ENCODE measurements around the gene PDLIM1. TPM values are rescaled to one million over a fixed set of nuclear protein-coding genes. Genes with fewer than 3 reads are reported as not detected.

Gene PDLIM1
- total and polyA plus RNA-seq, 10 of the 15 experiments (the other 5 are each of a cell fraction or from before 2014, with no cell fraction given) = 95.7 to 714 (median 309) TPM

DNA sequence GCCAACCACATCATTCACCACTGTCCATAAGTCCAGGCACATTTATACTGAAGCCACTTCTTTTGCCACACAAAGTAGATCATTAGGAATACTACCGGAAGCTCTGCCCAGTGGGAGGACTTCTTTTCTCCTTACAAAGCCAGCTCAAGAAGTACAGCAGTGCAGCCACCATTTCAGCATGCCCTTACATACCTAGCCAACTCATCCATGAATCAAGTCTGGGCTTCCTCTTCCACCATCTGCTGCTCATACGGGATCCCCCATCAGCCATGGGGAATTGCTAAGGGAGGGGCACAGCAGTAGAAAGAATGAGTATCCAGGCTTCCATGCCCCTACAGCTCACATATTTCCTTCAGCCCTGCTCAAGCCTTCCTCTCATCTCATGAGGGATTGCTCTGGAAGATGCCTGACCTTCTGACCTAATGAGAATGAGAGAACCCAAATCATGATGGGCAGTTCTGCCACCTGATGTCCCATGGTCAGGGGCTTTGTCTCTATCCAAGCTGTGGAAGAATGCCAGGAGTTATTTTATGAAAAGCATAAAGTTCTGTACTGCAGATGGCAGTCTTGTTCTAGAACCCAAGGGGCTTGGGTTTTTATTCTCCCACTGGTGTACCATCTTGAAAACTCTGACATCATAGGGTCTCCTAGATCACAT, 57.3 kb downstream of the PDLIM1 start:
- CTCF ChIA-PET = interaction anchor here (1.2 to 4.8 kb wide), 3 partner anchors 10 to 131 kb away, joined by 4 to 31 read pairs (median 5); no protein-coding TSS in a partner anchor
- no peak overlapping the region for H2AFZ ChIP-seq (ENCODE audit: control insufficient read depth, low read depth, low read length)
- ATAC-seq (no peak), FAIRE-seq (no peak), DNase-seq (ENCODE audit: low read depth, low spot score) (no peak)
- H3K4me1 ChIP-seq (ENCODE audit: control insufficient read depth, insufficient read depth, low read length) = peaks cover 28% of the 10 kb centered on the region
- BruUV-seq (replicated peaks) = no TSS peak
- SMC1A ChIA-PET (ENCODE audit: uncharacterized antibody, unreplicated experiment) = interaction anchor here (2.1 to 6.2 kb wide), 2 partner anchors 10 to 129 kb away, joined by 5 to 57 read pairs; no protein-coding TSS in a partner anchor
- no peak overlapping the region for H3K27ac ChIP-seq (ENCODE audit: control insufficient read depth, insufficient read depth)
- 100% methylated on average over 2 of the region's 2 CpGs for WGBS (ENCODE audit: insufficient coverage, insufficient replicate concordance, low lambda C conversion rate, missing lambda C conversion rate)
- peaks cover 18 to 38% of the 10 kb centered on the region in 2 experiments for H3K36me3 ChIP-seq (ENCODE audit: control insufficient read depth in 2 of 2, insufficient read depth in 2 of 2, low read length in 1 of 2)
- in situ Hi-C loops (cut with MboI) (no loop called here), intact Hi-C loops (cut with micrococcal nuclease; ENCODE audit: unreplicated experiment) (no loop called here)
- no peaks in the 10 kb centered on the region for H3K27me3 ChIP-seq (replicated peaks in 1 of 2; ENCODE audit: control insufficient read depth in 2 of 2, insufficient read depth in 2 of 2, low read length in 1 of 2)
- RAD21 ChIA-PET (ENCODE audit: unreplicated experiment) = interaction anchor here (1.7 kb wide), 1 partner anchor 10 kb away, joined by 4 read pairs; no protein-coding TSS in a partner anchor
- H3K9me3 ChIP-seq (replicated peaks; ENCODE audit: control insufficient read depth, insufficient read depth, low read length) = no peaks in the 10 kb centered on the region
- TF ChIP-seq CREB1 (IDR thresholded peaks at IDR 0.05; ENCODE audit: low read depth) (no peak), RAD51 (IDR thresholded peaks at IDR 0.05) (no peak), GATAD2B (conservative IDR thresholded peaks at IDR 0.05; ENCODE audit: low read depth) (no peak), SMC3 (IDR thresholded peaks at IDR 0.05; ENCODE audit: borderline replicate concordance, low read length) (no peak), STAT3 (IDR thresholded peaks at IDR 0.05; ENCODE audit: low read depth, low read length) (no peak), SP1 (IDR thresholded peaks at IDR 0.05; ENCODE audit: low read depth, low read length) (no peak), HDAC2 (IDR thresholded peaks at IDR 0.05) (no peak), ESRRA (IDR thresholded peaks at IDR 0.05; ENCODE audit: low read length) (no peak), ZNF622 (IDR thresholded peaks at IDR 0.05) (no peak), EED (IDR thresholded peaks at IDR 0.05; ENCODE audit: low read depth) (no peak)
- TF ChIP-seq, protein P1, sequence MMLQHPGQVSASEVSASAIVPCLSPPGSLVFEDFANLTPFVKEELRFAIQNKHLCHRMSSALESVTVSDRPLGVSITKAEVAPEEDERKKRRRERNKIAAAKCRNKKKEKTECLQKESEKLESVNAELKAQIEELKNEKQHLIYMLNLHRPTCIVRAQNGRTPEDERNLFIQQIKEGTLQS (IDR thresholded peaks at IDR 0.05; ENCODE audit: borderline replicate concordance, extremely low read depth, low read depth, low read length) = no peak
- TF ChIP-seq, protein P2, sequence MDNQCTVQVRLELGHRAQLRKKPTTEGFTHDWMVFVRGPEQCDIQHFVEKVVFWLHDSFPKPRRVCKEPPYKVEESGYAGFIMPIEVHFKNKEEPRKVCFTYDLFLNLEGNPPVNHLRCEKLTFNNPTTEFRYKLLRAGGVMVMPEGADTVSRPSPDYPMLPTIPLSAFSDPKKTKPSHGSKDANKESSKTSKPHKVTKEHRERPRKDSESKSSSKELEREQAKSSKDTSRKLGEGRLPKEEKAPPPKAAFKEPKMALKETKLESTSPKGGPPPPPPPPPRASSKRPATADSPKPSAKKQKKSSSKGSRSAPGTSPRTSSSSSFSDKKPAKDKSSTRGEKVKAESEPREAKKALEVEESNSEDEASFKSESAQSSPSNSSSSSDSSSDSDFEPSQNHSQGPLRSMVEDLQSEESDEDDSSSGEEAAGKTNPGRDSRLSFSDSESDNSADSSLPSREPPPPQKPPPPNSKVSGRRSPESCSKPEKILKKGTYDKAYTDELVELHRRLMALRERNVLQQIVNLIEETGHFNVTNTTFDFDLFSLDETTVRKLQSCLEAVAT (IDR thresholded peaks at IDR 0.05) = no peak
- no peak overlapping the region for H3K4me3 ChIP-seq
- POLR2A ChIA-PET = interaction anchor here (1.3 kb wide), 1 partner anchor 10 kb away, joined by 3 read pairs; no protein-coding TSS in a partner anchor
- H3K9ac ChIP-seq (ENCODE audit: control insufficient read depth, insufficient read depth, low read length) = no peak overlapping the region
- H3K4me2 ChIP-seq (ENCODE audit: control insufficient read depth, insufficient read depth) = no peak overlapping the region
- H3K79me2 ChIP-seq (ENCODE audit: control insufficient read depth, insufficient read depth, low read length) = no peaks in the 10 kb centered on the region
- no peaks in the 10 kb centered on the region; the same call in 1 of the 2 replicates for H4K20me1 ChIP-seq (ENCODE audit: control insufficient read depth, insufficient read depth)

All from GM12878 (cell line).